H1 (cell line): Measurements from ENCODE around the gene TAAR1.

Experiments
- ATF2 ChIP-seq: IDR thresholded peaks from 2 replicates; pipeline ENCODE4 v1.6.1; 2012; ENCODE audit warnings: low read length, inconsistent platforms
- BACH1 ChIP-seq: IDR thresholded peaks from 2 replicates; pipeline ENCODE4 v1.6.1; 2012; ENCODE audit warnings: low read length, improper control_type of control experiment
- CTCF ChIP-seq, 3 experiments: IDR thresholded peaks; 1 replicate in 2 of 3; 2 replicates in 1 of 3; pipeline versions ENCODE4 v1.5.1 to v1.6.1; 2011; ENCODE audit warnings: low read length in 3 of 3, mild to moderate bottlenecking in 3 of 3, inconsistent platforms in 2 of 3, low read depth in 1 of 3, moderate library complexity in 1 of 3; ENCODE audit not compliant: insufficient read depth in 1 of 3; ENCODE audit errors: control extremely low read depth in 1 of 3
- EZH2 ChIP-seq: fragments of 200-600 bp; sonication (generic); IDR thresholded peaks from 2 replicates; pipeline ENCODE4 v1.7.1; 2012; ENCODE audit warnings: low read depth, mild to moderate bottlenecking, moderate library complexity, low read length, inconsistent platforms; ENCODE audit not compliant: severe bottlenecking
- FOSL1 ChIP-seq: IDR thresholded peaks from 2 replicates; pipeline ENCODE4 v1.6.1; 2011; ENCODE audit warnings: mild to moderate bottlenecking, low read depth, low read length, moderate library complexity; ENCODE audit not compliant: insufficient read depth
- KDM1A ChIP-seq: fragments of 200-600, 300-600 bp; sonication (generic); IDR thresholded peaks from 2 replicates; pipeline ENCODE4 v1.7.1; 2016; ENCODE audit warnings: mild to moderate bottlenecking, low read length, borderline replicate concordance
- RAD21 ChIP-seq, 2 experiments: IDR thresholded peaks in 1 of 2; conservative IDR thresholded peaks in 1 of 2; 2 replicates each; pipeline ENCODE4 v1.6.1; 2011; ENCODE audit warnings: low read depth in 2 of 2, low read length in 2 of 2, improper control_type of control experiment in 1 of 2, inconsistent platforms in 1 of 2, mild to moderate bottlenecking in 1 of 2, moderate library complexity in 1 of 2
- SP1 ChIP-seq: IDR thresholded peaks from 2 replicates; pipeline ENCODE4 v1.6.1; 2011; ENCODE audit warnings: low read depth, low read length
- TBP ChIP-seq: IDR thresholded peaks from 2 replicates; pipeline ENCODE4 v1.6.1; 2011; ENCODE audit warnings: low read depth, low read length, improper control_type of control experiment
- ZNF274 ChIP-seq: IDR thresholded peaks from 2 replicates; pipeline ENCODE4 v1.7.0; 2012; ENCODE audit warnings: low read length, borderline replicate concordance; ENCODE audit errors: extremely low read depth

- no peak for TF ChIP-seq CTCF (IDR thresholded peaks at IDR 0.05; ENCODE audit: control extremely low read depth in 1 of 3, insufficient read depth in 1 of 3, low read depth in 1 of 3, low read length in 3 of 3)
- TF ChIP-seq SP1: no peak
- no peak for TF ChIP-seq TBP
- no peak for TF ChIP-seq ATF2
- TF ChIP-seq BACH1: no peak
- no peak for TF ChIP-seq KDM1A
- no peak for TF ChIP-seq EZH2
- TF ChIP-seq FOSL1: no peak
- TF ChIP-seq ZNF274: no peak
- TF ChIP-seq RAD21 (IDR thresholded peaks at IDR 0.05 in 1 of 2, conservative IDR thresholded peaks at IDR 0.05 in 1 of 2; ENCODE audit: low read depth in 2 of 2, low read length in 2 of 2): no peak
These were observed 34.8 kb downstream of the TAAR1 start, which contains the start of gene TAAR2 for GRCh38 chr6:132624175-132624574.
